ENCODE measurements around the gene PGAP2.

The PGAP2 gene

DNA sequence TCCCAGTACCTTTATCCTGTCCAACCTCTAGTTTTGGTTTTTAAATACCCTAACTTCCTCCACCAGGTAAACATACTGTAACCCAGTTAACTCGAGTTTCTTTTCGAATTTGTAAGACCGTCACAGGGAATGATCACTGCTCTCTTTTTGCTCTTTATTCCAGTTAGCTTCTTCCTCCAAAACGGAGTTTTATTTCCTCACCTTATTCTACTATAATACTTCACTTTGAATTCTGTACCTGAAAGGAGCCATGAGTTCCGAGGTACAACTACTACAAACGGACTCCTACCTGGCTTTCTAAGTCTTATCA, 12.4 kb upstream of the PGAP2 start:
- no peak for DNase-seq (ENCODE audit: extremely low read depth, insufficient read length)
- H3K27me3 ChIP-seq (replicated peaks; ENCODE audit: control insufficient read depth, insufficient read depth, low read length): no peaks in the 10 kb centered on the region
- H3K36me3 ChIP-seq (ENCODE audit: control insufficient read depth, insufficient read depth, low read length): no peaks in the 10 kb centered on the region
- peak overlapping the region; percentile 83 for H3K4me3 ChIP-seq (replicated peaks; ENCODE audit: low read depth, low read length)
- TF ChIP-seq, protein P1, sequence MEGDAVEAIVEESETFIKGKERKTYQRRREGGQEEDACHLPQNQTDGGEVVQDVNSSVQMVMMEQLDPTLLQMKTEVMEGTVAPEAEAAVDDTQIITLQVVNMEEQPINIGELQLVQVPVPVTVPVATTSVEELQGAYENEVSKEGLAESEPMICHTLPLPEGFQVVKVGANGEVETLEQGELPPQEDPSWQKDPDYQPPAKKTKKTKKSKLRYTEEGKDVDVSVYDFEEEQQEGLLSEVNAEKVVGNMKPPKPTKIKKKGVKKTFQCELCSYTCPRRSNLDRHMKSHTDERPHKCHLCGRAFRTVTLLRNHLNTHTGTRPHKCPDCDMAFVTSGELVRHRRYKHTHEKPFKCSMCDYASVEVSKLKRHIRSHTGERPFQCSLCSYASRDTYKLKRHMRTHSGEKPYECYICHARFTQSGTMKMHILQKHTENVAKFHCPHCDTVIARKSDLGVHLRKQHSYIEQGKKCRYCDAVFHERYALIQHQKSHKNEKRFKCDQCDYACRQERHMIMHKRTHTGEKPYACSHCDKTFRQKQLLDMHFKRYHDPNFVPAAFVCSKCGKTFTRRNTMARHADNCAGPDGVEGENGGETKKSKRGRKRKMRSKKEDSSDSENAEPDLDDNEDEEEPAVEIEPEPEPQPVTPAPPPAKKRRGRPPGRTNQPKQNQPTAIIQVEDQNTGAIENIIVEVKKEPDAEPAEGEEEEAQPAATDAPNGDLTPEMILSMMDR (IDR thresholded peaks at IDR 0.05; ENCODE audit: insufficient read depth, low read length, poor library complexity, severe bottlenecking): no peak

DNA sequence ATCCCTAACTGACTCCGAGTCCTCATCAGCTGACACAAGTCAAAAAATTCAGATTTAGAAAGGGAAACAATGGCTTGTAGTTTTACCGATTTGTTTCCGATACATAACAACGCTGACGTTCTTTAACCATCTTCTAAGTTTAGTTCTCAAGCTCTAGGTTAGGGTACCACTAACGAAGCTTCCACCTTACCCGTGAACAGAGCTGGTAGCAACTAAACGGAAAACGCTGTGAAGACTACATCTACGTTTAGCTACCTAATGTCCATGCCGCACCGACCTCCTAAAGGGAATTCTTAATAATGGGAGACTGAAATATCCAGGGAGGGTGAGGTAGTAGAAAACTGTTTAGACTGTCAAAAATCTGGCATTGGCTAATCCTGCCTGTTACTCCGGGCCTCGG, 12.0 kb upstream of the PGAP2 start:
- TF ChIP-seq, protein P1 (IDR thresholded peaks at IDR 0.05; ENCODE audit: insufficient read depth, low read length, poor library complexity, severe bottlenecking): no peak
- Histone ChIP-seq H3K4me3 (replicated peaks; ENCODE audit: low read depth, low read length) (peak overlapping the region; percentile 83), H3K36me3 (ENCODE audit: control insufficient read depth, insufficient read depth, low read length) (no peaks in the 10 kb centered on the region), H3K27me3 (replicated peaks; ENCODE audit: control insufficient read depth, insufficient read depth, low read length) (no peaks in the 10 kb centered on the region)
- DNase-seq (ENCODE audit: extremely low read depth, insufficient read length): no peak

DNA sequence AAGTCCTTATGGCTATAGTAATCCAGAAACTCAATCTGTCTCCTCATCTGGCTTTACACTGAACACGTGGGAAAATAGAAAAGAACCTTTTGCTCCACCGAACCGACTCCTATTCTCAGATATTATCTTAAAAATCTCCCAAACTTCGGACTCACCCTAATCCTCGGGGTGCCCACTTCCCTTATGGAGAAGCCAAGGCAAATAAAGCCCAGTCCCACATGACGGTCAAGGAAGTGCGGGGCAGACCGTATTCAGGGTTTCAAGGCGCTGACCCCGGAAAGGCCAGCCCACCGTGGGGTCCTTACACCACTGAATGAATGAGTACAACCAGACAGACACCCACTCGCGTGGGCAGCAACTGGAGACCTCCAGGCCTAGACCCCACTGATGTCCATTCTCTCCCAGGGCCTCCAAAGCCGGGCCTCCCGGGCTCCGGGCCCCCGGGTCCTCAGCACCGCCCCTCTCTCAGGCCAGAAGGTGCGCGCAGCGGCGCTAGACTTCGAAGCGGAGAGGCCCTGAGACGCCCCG, 11.5 kb upstream of the PGAP2 start:
- TF ChIP-seq, protein P1 (IDR thresholded peaks at IDR 0.05; ENCODE audit: insufficient read depth, low read length, poor library complexity, severe bottlenecking): no peak

DNA sequence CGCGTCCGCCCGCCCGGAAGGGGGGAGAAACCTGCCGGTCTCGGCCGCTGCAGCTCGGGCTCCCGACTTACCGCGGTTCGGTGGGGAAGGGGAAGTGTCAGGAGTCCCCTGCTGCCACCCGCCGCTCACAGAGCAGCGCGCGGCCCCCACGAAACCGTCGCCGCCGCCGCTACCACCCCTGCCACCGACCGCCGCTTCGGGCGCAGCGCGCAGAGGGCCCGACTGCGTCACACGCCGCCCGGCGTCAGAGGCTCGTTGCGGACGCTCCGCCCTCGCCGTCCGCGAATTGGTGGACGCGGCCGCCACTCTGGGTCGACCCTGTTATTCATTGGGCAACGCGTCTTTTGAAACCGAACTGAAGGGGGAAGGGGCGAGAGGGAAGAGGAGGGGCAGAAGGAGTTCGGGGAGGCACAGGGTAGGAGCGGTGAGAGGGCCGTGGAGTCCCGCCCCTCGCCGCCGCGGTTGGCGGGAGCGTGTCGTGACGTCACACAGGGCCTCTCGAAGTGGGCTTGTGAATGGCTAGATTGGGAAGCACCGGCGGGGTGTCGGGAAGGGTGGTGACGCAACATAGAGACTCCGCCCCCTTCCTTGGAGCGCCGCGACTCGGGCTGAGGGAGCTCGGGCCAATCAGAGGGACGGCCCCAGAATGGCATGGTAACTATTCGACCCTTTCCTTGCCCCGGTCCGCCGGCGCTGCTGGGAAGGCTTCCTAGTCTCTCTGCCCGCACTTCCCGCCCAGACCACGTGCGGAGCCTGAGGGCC, 10.8 kb upstream of the PGAP2 start, which contains the start of gene NUP98:
Gene NUP98, minus strand, starts transcription at position 226 of the 762 bp plus-strand sequence. CDS start 15,437 bp downstream, outside the sequence.
- Histone ChIP-seq H3K27me3 (replicated peaks; ENCODE audit: control insufficient read depth, insufficient read depth, low read length) (no peaks in the 10 kb centered on the region), H3K4me3 (replicated peaks; ENCODE audit: low read depth, low read length) (peak within 1 kb of the TSS; percentile 83), H3K36me3 (ENCODE audit: control insufficient read depth, insufficient read depth, low read length) (no peaks in the 10 kb centered on the region)
- peak; percentile 100 for DNase-seq (ENCODE audit: extremely low read depth, insufficient read length)
- TF ChIP-seq, protein P1 (IDR thresholded peaks at IDR 0.05; ENCODE audit: insufficient read depth, low read length, poor library complexity, severe bottlenecking): no peak

More for the DNA sequence above, 11.5 kb upstream of the PGAP2 start:
- no peak for DNase-seq (ENCODE audit: extremely low read depth, insufficient read length)
- no peaks in the 10 kb centered on the region for H3K27me3 ChIP-seq (replicated peaks; ENCODE audit: control insufficient read depth, insufficient read depth, low read length)
- H3K36me3 ChIP-seq (ENCODE audit: control insufficient read depth, insufficient read depth, low read length): no peaks in the 10 kb centered on the region
- H3K4me3 ChIP-seq (replicated peaks; ENCODE audit: low read depth, low read length): peak overlapping the region; percentile 83

DNA sequence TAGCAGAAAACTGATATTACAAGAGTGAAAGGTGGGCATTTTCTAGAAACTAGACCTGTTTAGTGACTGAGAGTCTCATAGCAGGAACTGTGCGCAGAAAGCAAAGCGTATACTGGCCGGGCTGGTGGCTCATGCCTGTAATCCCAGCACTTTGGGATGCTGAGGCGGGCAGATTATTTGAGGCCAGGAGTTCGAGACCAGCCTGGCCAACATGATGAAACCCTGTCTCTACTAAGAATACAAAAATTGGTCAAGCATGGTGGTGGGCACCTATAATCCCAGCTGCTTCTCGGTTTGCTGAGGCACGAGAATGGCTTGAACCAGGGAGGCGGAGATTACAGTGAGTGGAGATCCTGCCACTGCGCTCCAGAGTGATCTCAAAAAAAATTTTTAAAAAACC, 9.2 kb upstream of the PGAP2 start:
- no peak for DNase-seq (ENCODE audit: extremely low read depth, insufficient read length)
- TF ChIP-seq, protein P1 (IDR thresholded peaks at IDR 0.05; ENCODE audit: insufficient read depth, low read length, poor library complexity, severe bottlenecking): no peak
- no peak overlapping the region for H3K4me3 ChIP-seq (replicated peaks; ENCODE audit: low read depth, low read length)

More for the DNA sequence above, 9.2 kb upstream of the PGAP2 start:
- H3K27me3 ChIP-seq (replicated peaks; ENCODE audit: control insufficient read depth, insufficient read depth, low read length): no peaks in the 10 kb centered on the region
- no peaks in the 10 kb centered on the region for H3K36me3 ChIP-seq (ENCODE audit: control insufficient read depth, insufficient read depth, low read length)
